GM20431 (cell line): ENCODE measurements around the gene HAGHL.
"Not testable (repeated sequence)": the region's sequence is repeated elsewhere in the genome, so short reads cannot be mapped to it uniquely, and the experiment has no call there.

Experiments
- in situ Hi-C: fragments of 300-500 bp; cut with MseI, MboI; formaldehyde crosslinking; loops from one replicate; pipeline ENCODE4 v1.15.0; 2020; ENCODE audit warnings: low sequenced_read_pairs; ENCODE audit not compliant: unreplicated experiment

HAGHL gene

GRCh38 chr16:743794-744500 lies 17.0 kb downstream of the HAGHL start:
- in situ Hi-C loops: no loop called here

GRCh38 chr16:745739-746138 lies 18.8 kb downstream of the HAGHL start:
- in situ Hi-C loops: no loop called here

GRCh38 chr16:746637-747036 lies 19.7 kb downstream of the HAGHL start:
- in situ Hi-C loops: no loop called here

GRCh38 chr16:747978-748746 lies 21.3 kb downstream of the HAGHL start:
- in situ Hi-C loops: no loop called here

GRCh38 chr16:749010-749409 lies 22.1 kb downstream of the HAGHL start:
- in situ Hi-C loops: no loop called here

GRCh38 chr16:750485-750884 lies 23.6 kb downstream of the HAGHL start:
- in situ Hi-C loops: no loop called here

GRCh38 chr16:751152-752006 lies 24.5 kb downstream of the HAGHL start:
- in situ Hi-C loops: no loop called here

GRCh38 chr16:752007-752312 lies 25.1 kb downstream of the HAGHL start:
- in situ Hi-C loops: no loop called here

- in situ Hi-C loops: not testable (repeated sequence)
Observed at GRCh38 chr16:754121-754607, 27.3 kb downstream of the HAGHL start.

GRCh38 chr16:754656-755055 lies 27.8 kb downstream of the HAGHL start:
- in situ Hi-C loops: no loop called here

- in situ Hi-C loops: no loop called here
Observed at GRCh38 chr16:756428-756827, 29.5 kb downstream of the HAGHL start.

- in situ Hi-C loops: no loop called here
Observed at GRCh38 chr16:759110-759910, 32.4 kb downstream of the HAGHL start.

GRCh38 chr16:760065-760464 lies 33.2 kb downstream of the HAGHL start:
- in situ Hi-C loops: no loop called here

- in situ Hi-C loops: no loop called here
Observed at GRCh38 chr16:760545-761343, 33.8 kb downstream of the HAGHL start, which contains the start of gene MSLN. TSS of gene MSLN (plus strand) at chr16:760734. CDS start at chr16:762681, 1,947 bp downstream.

- in situ Hi-C loops: no loop called here
Observed at GRCh38 chr16:761625-762513, 35.0 kb downstream of the HAGHL start.

- in situ Hi-C loops: no loop called here
Observed at GRCh38 chr16:762595-763268, 35.8 kb downstream of the HAGHL start.

GRCh38 chr16:763369-764183 lies 36.7 kb downstream of the HAGHL start:
- in situ Hi-C loops: no loop called here
